Glutamatergic neuron (in vitro differentiated cells): Measurements from ENCODE around the gene ZPLD1. TPM values are rescaled to one million over a fixed set of nuclear protein-coding genes. Genes with fewer than 3 reads are reported as not detected.

Experiments
- DNase-seq: peaks from one replicate; pipeline ENCODE4 v3.0.0; 2022
- H3K27ac Mint-ChIP-seq: one replicate; pipeline ENCODE4 v1.8.0; 2020; ENCODE audit warnings: mild to moderate bottlenecking, mixed read lengths, inconsistent platforms; ENCODE audit not compliant: unreplicated experiment
- H3K27me3 Mint-ChIP-seq: one replicate; pipeline ENCODE4 v1.8.0; 2020; ENCODE audit warnings: mild to moderate bottlenecking, moderate library complexity, mixed read lengths, inconsistent platforms; ENCODE audit not compliant: unreplicated experiment
- H3K36me3 Mint-ChIP-seq: one replicate; pipeline ENCODE4 v1.8.0; 2020; ENCODE audit warnings: mild to moderate bottlenecking, mixed read lengths, inconsistent platforms; ENCODE audit not compliant: unreplicated experiment
- H3K4me1 Mint-ChIP-seq: one replicate; pipeline ENCODE4 v1.8.0; 2020; ENCODE audit warnings: mild to moderate bottlenecking, low read depth, mixed read lengths, inconsistent platforms; ENCODE audit not compliant: unreplicated experiment
- H3K4me3 Mint-ChIP-seq: one replicate; pipeline ENCODE4 v1.8.0; 2020; ENCODE audit warnings: mild to moderate bottlenecking, mixed read lengths, inconsistent platforms; ENCODE audit not compliant: unreplicated experiment
- H3K9me3 Mint-ChIP-seq: one replicate; pipeline ENCODE4 v1.8.0; 2020; ENCODE audit warnings: mild to moderate bottlenecking, moderate library complexity, mixed read lengths, inconsistent platforms; ENCODE audit not compliant: unreplicated experiment
- CTCF ChIP-seq: fragments of 200-600 bp; sonication (generic); IDR thresholded peaks from one replicate; pipeline ENCODE4 v1.5.0; 2021; ENCODE audit not compliant: partially characterized antibody, unreplicated experiment
- total RNA-seq: library from RNA; stranded (reverse); fragmentation: NEBNext Ultra II Directional; extraction: Animal tissue kit (Norgen Biotek cat#: 25700); gene quantifications from one replicate; pipeline ENCODE4 v1.2.1, GENCODE V29; 2021; ENCODE audit not compliant: unreplicated experiment

ZPLD1 gene
- total RNA-seq, 1 donor from 2014 or later, result not detected

DNA sequence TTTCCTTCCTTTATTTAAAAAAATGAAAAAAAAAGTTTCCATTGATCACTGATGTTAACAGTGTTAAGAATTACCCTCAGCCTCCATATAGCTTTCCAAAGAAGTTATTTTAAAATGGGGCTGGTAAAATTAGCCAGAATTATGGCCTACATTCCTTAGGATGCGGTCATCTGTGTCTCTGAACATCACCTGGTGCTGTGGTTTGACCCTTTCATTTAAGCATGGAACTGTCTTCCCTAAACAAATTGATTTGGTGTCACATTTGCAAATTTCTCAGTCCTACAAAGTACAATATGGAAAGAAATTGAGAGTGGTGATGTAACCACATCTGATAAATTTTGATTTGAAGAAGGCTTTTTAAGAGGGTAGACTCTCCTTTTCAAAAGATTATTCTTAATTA, 40.3 kb upstream of the ZPLD1 start:
- H3K27me3 Mint-ChIP-seq, result no peaks in the 10 kb centered on the region
- H3K4me3 Mint-ChIP-seq, result no peak overlapping the region
- no peak for DNase-seq
- no peaks in the 10 kb centered on the region for H3K36me3 Mint-ChIP-seq
- H3K27ac Mint-ChIP-seq, result no peak overlapping the region
- no peak for TF ChIP-seq CTCF
- no peaks in the 10 kb centered on the region for H3K9me3 Mint-ChIP-seq
- no peaks in the 10 kb centered on the region for H3K4me1 Mint-ChIP-seq

DNA sequence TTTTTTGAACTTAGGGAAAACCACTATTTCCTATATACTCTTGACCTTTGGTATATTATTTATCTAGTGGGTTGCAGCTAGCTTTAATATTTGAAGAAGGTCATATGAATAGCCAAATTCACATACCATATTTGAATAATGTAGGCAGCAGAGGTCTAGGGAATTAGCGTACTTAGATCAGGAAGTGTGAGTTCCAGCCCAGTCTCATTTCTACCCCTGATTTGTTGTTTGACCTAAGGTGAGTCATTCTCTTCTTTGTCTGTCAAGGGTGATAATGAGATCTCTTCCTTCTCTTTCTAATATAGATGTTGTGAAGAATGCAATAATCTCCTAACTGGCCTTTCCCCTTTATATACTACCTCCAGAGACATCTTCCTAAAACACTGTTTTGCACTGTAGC, 36.6 kb upstream of the ZPLD1 start:
- no peak overlapping the region for H3K4me3 Mint-ChIP-seq
- H3K27ac Mint-ChIP-seq, result no peak overlapping the region
- no peak for TF ChIP-seq CTCF
- H3K27me3 Mint-ChIP-seq, result no peaks in the 10 kb centered on the region
- no peaks in the 10 kb centered on the region for H3K9me3 Mint-ChIP-seq
- no peaks in the 10 kb centered on the region for H3K36me3 Mint-ChIP-seq
- no peak for DNase-seq
- H3K4me1 Mint-ChIP-seq, result no peaks in the 10 kb centered on the region

GRCh38 chr3:102398666-102399065, 36.1 kb upstream of the ZPLD1 start:
- no peak overlapping the region for H3K27ac Mint-ChIP-seq
- TF ChIP-seq CTCF, result no peak
- H3K27me3 Mint-ChIP-seq, result no peaks in the 10 kb centered on the region
- no peaks in the 10 kb centered on the region for H3K4me1 Mint-ChIP-seq
- no peak overlapping the region for H3K4me3 Mint-ChIP-seq
- H3K9me3 Mint-ChIP-seq, result no peaks in the 10 kb centered on the region
- no peak for DNase-seq
- no peaks in the 10 kb centered on the region for H3K36me3 Mint-ChIP-seq

DNA sequence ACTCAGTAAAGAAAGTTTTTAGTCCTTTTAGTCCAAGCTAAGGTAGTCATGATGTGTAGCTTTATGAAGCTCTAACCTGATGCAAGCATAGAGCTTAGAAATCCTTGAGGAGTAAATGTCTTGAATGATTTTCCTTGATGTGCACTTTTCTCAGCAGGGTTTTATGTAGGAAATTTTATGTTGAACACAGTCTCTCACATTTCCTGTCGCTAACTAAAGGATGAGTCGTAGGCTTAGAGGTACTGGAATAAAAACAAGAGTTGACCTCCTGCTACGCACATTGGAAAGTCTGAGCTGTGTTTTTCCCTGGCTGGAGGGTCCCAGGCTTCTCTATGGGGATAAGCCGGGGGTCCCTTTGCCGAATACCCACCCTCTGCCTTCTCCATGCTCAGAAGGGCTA, 34.7 kb upstream of the ZPLD1 start:
- TF ChIP-seq CTCF, result no peak
- H3K9me3 Mint-ChIP-seq, result no peaks in the 10 kb centered on the region
- DNase-seq, result no peak

GRCh38 chr3:102400766-102401165, 34.0 kb upstream of the ZPLD1 start:
- Mint-ChIP-seq H3K27me3 (no peaks in the 10 kb centered on the region), H3K4me3 (no peak overlapping the region), H3K9me3 (no peaks in the 10 kb centered on the region), H3K27ac (no peak overlapping the region), H3K36me3 (no peaks in the 10 kb centered on the region), H3K4me1 (no peaks in the 10 kb centered on the region)
- DNase-seq, result no peak
- TF ChIP-seq CTCF, result no peak

More for the DNA sequence above, 34.7 kb upstream of the ZPLD1 start:
- no peak overlapping the region for H3K4me3 Mint-ChIP-seq
- no peaks in the 10 kb centered on the region for H3K36me3 Mint-ChIP-seq
- H3K4me1 Mint-ChIP-seq, result no peaks in the 10 kb centered on the region
- no peaks in the 10 kb centered on the region for H3K27me3 Mint-ChIP-seq
- no peak overlapping the region for H3K27ac Mint-ChIP-seq
